GM10847 (cell line): ENCODE measurements around the gene DPF1.

ENCODE experiments used
- POLR2A ChIP-seq: IDR thresholded peaks from 2 replicates; pipeline ENCODE4 v1.6.1; 2011; ENCODE audit not compliant: insufficient read length; ENCODE audit errors: extremely low read depth

DPF1 gene

GRCh38 chr19:38165335-38165734 lies 58.7 kb downstream of the DPF1 start:
- TF ChIP-seq POLR2A: no peak

GRCh38 chr19:38164526-38164925 lies 59.5 kb downstream of the DPF1 start:
- no peak for TF ChIP-seq POLR2A

- TF ChIP-seq POLR2A: no peak
Observed at GRCh38 chr19:38163419-38164290, 60.4 kb downstream of the DPF1 start.

GRCh38 chr19:38162632-38163031 lies 61.4 kb downstream of the DPF1 start:
- no peak for TF ChIP-seq POLR2A

GRCh38 chr19:38162094-38162493 lies 61.9 kb downstream of the DPF1 start:
- no peak for TF ChIP-seq POLR2A
